Nephron (organoid): Measurements from ENCODE around the gene MPPED1.
A peak's percentile ranks its signal among the peaks of the same experiment; 100 is the strongest.

Experiments used
- H3K27ac Mint-ChIP-seq, 3 experiments: 2 replicates each; pipeline ENCODE4 v1.8.0; 2020; ENCODE audit warnings: mixed read lengths in 3 of 3, mild to moderate bottlenecking in 2 of 3, moderate library complexity in 1 of 3
- H3K27me3 Mint-ChIP-seq: 2 replicates; pipeline ENCODE4 v1.8.0; 2021; ENCODE audit warnings: low read depth, mild to moderate bottlenecking, moderate library complexity, mixed read lengths
- H3K36me3 Mint-ChIP-seq: 2 replicates; pipeline ENCODE4 v1.8.0; 2020; ENCODE audit warnings: low read depth, mixed read lengths
- H3K4me1 Mint-ChIP-seq: 2 replicates; pipeline ENCODE4 v1.8.0; 2020; ENCODE audit warnings: mixed read lengths
- H3K4me3 Mint-ChIP-seq, 3 experiments: 2 replicates each; pipeline ENCODE4 v1.8.0; 2020; ENCODE audit warnings: mild to moderate bottlenecking in 3 of 3, mixed read lengths in 3 of 3, moderate library complexity in 2 of 3
- H3K9me3 Mint-ChIP-seq: 2 replicates; pipeline ENCODE4 v1.8.0; 2020; ENCODE audit warnings: mixed read lengths
- TF ChIP-seq, protein P1 (sequence below), 3 experiments: fragments of 200-600 bp; sonication (generic); IDR thresholded peaks; one replicate each; pipeline ENCODE4 v1.5.0; 2021; ENCODE audit warnings: antibody characterized with exemption in 3 of 3; ENCODE audit not compliant: unreplicated experiment in 3 of 3

Gene MPPED1

DNA sequence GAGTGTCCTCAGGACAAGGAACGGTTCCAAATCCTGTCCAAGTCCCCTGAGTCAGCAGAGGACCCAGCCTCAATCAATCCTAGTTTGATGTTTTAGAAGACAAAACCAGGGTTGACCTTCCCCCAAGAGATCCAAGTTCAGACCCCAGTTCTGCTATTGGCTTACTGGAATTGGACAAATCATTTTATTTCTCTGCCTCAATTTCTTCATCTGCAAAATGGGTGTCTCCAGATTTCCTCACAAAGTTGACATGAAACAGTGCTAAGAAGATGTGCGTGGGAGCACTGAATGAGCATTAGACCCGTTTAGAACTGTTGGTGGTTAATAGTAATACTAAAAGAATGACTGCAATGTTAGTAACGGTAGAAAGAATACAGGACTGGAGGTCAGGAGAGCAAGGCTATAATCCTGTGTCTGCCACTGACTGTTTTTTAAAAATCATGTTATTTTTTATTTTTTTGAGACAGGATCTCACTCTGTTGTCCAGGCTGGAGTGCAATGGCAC is 35.8 kb upstream of the MPPED1 start:
- H3K4me3 Mint-ChIP-seq = no peak overlapping the region
- peaks cover 46% of the 10 kb centered on the region for H3K27me3 Mint-ChIP-seq
- TF ChIP-seq, protein P1, sequence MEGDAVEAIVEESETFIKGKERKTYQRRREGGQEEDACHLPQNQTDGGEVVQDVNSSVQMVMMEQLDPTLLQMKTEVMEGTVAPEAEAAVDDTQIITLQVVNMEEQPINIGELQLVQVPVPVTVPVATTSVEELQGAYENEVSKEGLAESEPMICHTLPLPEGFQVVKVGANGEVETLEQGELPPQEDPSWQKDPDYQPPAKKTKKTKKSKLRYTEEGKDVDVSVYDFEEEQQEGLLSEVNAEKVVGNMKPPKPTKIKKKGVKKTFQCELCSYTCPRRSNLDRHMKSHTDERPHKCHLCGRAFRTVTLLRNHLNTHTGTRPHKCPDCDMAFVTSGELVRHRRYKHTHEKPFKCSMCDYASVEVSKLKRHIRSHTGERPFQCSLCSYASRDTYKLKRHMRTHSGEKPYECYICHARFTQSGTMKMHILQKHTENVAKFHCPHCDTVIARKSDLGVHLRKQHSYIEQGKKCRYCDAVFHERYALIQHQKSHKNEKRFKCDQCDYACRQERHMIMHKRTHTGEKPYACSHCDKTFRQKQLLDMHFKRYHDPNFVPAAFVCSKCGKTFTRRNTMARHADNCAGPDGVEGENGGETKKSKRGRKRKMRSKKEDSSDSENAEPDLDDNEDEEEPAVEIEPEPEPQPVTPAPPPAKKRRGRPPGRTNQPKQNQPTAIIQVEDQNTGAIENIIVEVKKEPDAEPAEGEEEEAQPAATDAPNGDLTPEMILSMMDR (IDR thresholded peaks at IDR 0.05; ENCODE audit: unreplicated experiment in 3 of 3) = no peak
- H3K27ac Mint-ChIP-seq = no peak overlapping the region
- peaks cover 25% of the 10 kb centered on the region for H3K9me3 Mint-ChIP-seq
- peaks cover 4% of the 10 kb centered on the region for H3K36me3 Mint-ChIP-seq
- H3K4me1 Mint-ChIP-seq = peaks cover 24% of the 10 kb centered on the region

DNA sequence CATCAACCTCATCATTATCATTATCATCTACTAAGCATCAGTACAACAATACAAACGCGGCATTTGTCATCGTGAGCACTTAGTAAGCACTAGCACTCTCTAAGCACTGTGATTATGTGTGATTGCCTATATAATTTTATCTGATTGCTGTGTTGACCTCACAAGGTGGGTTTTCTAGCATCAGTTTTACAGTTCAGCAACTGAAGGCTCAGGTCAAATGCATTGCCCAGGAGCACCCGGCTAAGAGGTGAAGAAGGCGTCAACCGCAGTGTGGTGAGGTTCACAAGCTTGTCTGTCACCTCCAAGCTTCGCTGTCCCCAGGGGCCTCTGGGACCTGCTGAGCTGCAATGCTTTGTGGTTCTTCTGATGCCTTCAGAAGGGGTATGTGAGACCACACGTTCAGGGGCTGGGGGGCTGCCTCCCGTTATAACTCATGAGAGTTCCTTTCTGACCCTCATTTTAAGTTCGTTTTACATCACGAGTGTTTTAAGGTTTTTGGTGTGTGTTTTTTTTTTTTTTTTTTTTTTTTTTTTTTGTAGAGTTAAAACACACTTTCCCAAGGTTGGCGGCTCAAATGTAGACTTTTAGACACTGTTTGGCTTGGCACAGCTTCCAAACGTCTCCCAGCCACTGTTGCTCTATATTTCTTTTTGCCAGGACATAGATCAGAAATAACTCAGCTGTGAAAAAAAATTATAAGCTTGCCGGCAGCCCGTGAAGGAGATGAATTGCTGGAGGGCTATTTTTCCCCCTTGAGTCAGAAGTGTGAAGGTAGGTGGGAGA is 34.9 kb upstream of the MPPED1 start:
- Mint-ChIP-seq H3K36me3 (peaks cover 4% of the 10 kb centered on the region), H3K4me1 (peaks cover 30% of the 10 kb centered on the region), H3K9me3 (peaks cover 25% of the 10 kb centered on the region), H3K4me3 (peak overlapping the region in 1 of 3 experiments; percentile 15), H3K27me3 (peaks cover 45% of the 10 kb centered on the region), H3K27ac (peak overlapping the region; percentile 12 to 72 (median 65))
- TF ChIP-seq, protein P1 (IDR thresholded peaks at IDR 0.05; ENCODE audit: unreplicated experiment in 3 of 3) = no peak

DNA sequence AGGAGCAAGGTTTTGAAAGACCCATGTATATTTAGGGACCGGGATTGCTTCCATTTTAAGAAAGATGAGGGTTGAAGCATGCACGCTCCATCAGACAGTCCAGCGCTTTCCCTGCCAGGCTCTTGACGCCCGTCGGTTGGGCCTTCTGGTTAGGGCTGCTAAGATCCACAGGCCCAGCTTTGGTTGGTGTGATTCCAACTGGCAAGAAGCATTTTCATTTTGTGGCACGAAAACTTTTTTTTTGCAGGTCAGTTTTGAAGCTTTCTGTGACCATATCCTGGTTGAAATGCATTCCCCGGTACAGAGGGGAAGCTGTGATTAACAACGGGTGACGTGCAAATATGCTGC is 34.3 kb upstream of the MPPED1 start:
- H3K9me3 Mint-ChIP-seq = peaks cover 25% of the 10 kb centered on the region
- H3K27me3 Mint-ChIP-seq = peaks cover 47% of the 10 kb centered on the region
- peak overlapping the region; percentile 12 to 72 (median 65) for H3K27ac Mint-ChIP-seq
- TF ChIP-seq, protein P1 (IDR thresholded peaks at IDR 0.05; ENCODE audit: unreplicated experiment in 3 of 3) = no peak
- peaks cover 4% of the 10 kb centered on the region for H3K36me3 Mint-ChIP-seq
- peaks cover 30% of the 10 kb centered on the region for H3K4me1 Mint-ChIP-seq
- peak overlapping the region in 1 of 3 experiments; percentile 15 for H3K4me3 Mint-ChIP-seq

DNA sequence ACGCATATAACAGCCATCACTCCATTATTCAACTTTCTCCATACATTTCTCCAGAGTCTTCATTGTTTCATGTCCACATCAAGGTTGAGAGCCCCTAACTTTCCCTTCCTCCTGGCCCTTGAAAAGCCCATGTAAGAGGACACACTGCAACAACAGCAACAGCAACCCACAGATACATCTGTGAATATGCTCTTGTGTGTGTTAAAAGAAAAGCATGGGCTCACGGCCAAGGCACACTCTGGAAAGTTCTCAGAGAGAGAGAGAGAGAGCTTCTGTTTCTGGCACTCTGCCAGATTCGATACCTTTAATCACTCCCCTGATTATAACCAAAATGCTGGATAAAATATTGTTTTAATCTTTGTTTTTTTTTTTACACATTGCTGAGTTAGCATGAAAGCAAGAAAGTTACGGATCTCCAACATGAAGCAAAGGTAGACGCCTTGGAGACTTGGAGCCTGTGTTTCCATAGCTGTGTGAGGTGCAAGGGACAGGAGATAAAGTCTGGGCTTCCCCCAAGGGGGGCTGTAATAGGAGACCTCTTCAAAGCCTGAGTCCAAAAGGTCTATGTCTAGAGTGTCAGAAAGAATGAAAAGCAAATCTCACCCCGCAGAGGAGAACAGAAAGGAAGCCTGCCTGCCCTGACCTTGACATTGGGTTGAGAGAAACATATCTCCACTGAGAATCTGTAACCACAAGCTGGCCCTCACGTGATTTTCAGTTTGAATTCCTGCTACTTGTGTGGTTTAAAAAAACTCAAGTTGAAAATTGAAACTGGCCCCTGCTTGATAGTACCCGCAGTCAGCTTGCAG is 33.7 kb upstream of the MPPED1 start:
- H3K27me3 Mint-ChIP-seq = peaks cover 47% of the 10 kb centered on the region

DNA sequence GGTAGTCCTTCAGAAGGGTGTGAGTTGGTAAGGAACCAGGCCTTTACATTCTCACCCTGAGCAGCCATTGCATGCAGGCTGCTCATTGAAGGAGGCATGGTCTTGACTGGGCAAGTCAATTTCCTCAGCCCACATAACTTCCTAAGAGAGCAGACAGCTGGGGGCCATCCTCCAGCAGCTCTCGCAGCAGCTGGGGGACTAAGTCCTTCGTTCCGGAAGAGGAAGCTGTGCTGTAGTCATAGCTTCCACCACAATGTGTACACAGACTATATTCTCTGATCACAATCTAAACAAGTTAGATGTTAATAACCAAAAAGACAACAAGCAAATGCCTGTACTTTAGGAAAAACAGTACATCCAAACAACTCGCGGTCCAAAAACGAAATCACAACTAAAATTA is 30.1 kb upstream of the MPPED1 start:
- peaks cover 9% of the 10 kb centered on the region for H3K9me3 Mint-ChIP-seq
- peaks cover 4% of the 10 kb centered on the region for H3K36me3 Mint-ChIP-seq
- peaks cover 45% of the 10 kb centered on the region for H3K27me3 Mint-ChIP-seq
- peaks cover 27% of the 10 kb centered on the region for H3K4me1 Mint-ChIP-seq
- H3K27ac Mint-ChIP-seq = no peak overlapping the region
- no peak overlapping the region for H3K4me3 Mint-ChIP-seq
- TF ChIP-seq, protein P1 (IDR thresholded peaks at IDR 0.05; ENCODE audit: unreplicated experiment in 3 of 3) = no peak

More for the DNA sequence above, 33.7 kb upstream of the MPPED1 start:
- H3K9me3 Mint-ChIP-seq = peaks cover 25% of the 10 kb centered on the region
- H3K36me3 Mint-ChIP-seq = peaks cover 4% of the 10 kb centered on the region
- H3K27ac Mint-ChIP-seq = peak overlapping the region; percentile 12 to 72 (median 65)
- peaks cover 30% of the 10 kb centered on the region for H3K4me1 Mint-ChIP-seq
- H3K4me3 Mint-ChIP-seq = peak overlapping the region in 1 of 3 experiments; percentile 34
- TF ChIP-seq, protein P1 (IDR thresholded peaks at IDR 0.05; ENCODE audit: unreplicated experiment in 3 of 3) = no peak
